WTC11 (cell line): ENCODE results near the gene SLC24A4. TPM values are rescaled to one million over a fixed set of nuclear protein-coding genes. Genes with fewer than 3 reads are reported as not detected.

Experiments
- ATAC-seq: fragments of 200-7000 bp; cut with Tn5 transposase; 2 replicates; pipeline ENCODE4 v1.10.0; 2021; ENCODE audit warnings: mild to moderate bottlenecking, moderate library complexity
- CTCF ChIA-PET: fragments of 300-600 bp; sonication (Branson Sonifier 250); formaldehyde crosslinking; loops from one replicate; lab custom pipeline; 2021; ENCODE audit warnings: antibody characterized with exemption; lab: Charles Lee
- POLR2A ChIA-PET: fragments of 350-600 bp; sonication (Branson Sonifier 250); formaldehyde crosslinking; loops from one replicate; lab custom pipeline; 2021; ENCODE audit warnings: antibody characterized with exemption; lab: Charles Lee
- DNase-seq: peaks from one replicate; pipeline ENCODE4 v3.0.0; 2021; ENCODE audit warnings: low spot score
- H3K27ac Mint-ChIP-seq: 2 replicates; pipeline ENCODE4 v1.8.0; 2021; ENCODE audit warnings: mixed read lengths
- H3K27me3 Mint-ChIP-seq: 2 replicates; pipeline ENCODE4 v1.8.0; 2021; ENCODE audit warnings: low read depth, mild to moderate bottlenecking, moderate library complexity, mixed read lengths
- H3K36me3 Mint-ChIP-seq: 2 replicates; pipeline ENCODE4 v1.8.0; 2021; ENCODE audit warnings: mixed read lengths
- H3K4me1 Mint-ChIP-seq: 2 replicates; pipeline ENCODE4 v1.8.0; 2022; ENCODE audit warnings: mixed read lengths
- H3K4me3 Mint-ChIP-seq: 2 replicates; pipeline ENCODE4 v1.8.0; 2021; ENCODE audit warnings: mild to moderate bottlenecking, moderate library complexity, mixed read lengths
- H3K9me3 Mint-ChIP-seq: 2 replicates; pipeline ENCODE4 v1.8.0; 2021; ENCODE audit warnings: mixed read lengths
- CBFB ChIP-seq: sonication (generic); formaldehyde crosslinking; IDR thresholded peaks from 2 replicates; pipeline ENCODE4 v1.8.1; 2022; ENCODE audit warnings: mild to moderate bottlenecking, low read depth, missing genetic modification reagents
- E2F1 ChIP-seq: sonication (generic); formaldehyde crosslinking; IDR thresholded peaks from 2 replicates; pipeline ENCODE4 v1.8.0; 2022; ENCODE audit warnings: mild to moderate bottlenecking, missing genetic modification reagents
- E2F4 ChIP-seq: sonication (generic); formaldehyde crosslinking; IDR thresholded peaks from 2 replicates; pipeline ENCODE4 v1.8.1; 2022; ENCODE audit warnings: low read depth, mild to moderate bottlenecking, moderate library complexity, missing genetic modification reagents, borderline replicate concordance
- ELF4 ChIP-seq: sonication (generic); formaldehyde crosslinking; IDR thresholded peaks from 2 replicates; pipeline ENCODE4 v1.8.1; 2022; ENCODE audit warnings: low read depth, mild to moderate bottlenecking, moderate library complexity, missing genetic modification reagents
- IRF2 ChIP-seq: sonication (generic); formaldehyde crosslinking; IDR thresholded peaks from 2 replicates; pipeline ENCODE4 v1.8.0; 2022; ENCODE audit warnings: low read depth, missing genetic modification reagents, borderline replicate concordance
- JAZF1 ChIP-seq: fragments of 250-450 bp; sonication (Bioruptor Pico); IDR thresholded peaks from 2 replicates; pipeline ENCODE4 v1.9.0; 2021; ENCODE audit warnings: moderate library complexity, mild to moderate bottlenecking, inconsistent platforms
- MYBL2 ChIP-seq: sonication (generic); formaldehyde crosslinking; IDR thresholded peaks from 2 replicates; pipeline ENCODE4 v1.8.1; 2023; ENCODE audit warnings: mild to moderate bottlenecking, moderate library complexity, missing genetic modification reagents
- NFE2L1 ChIP-seq: sonication (generic); formaldehyde crosslinking; IDR thresholded peaks from 2 replicates; pipeline ENCODE4 v1.8.1; 2023; ENCODE audit warnings: missing genetic modification reagents
- NFYB ChIP-seq: sonication (generic); formaldehyde crosslinking; conservative IDR thresholded peaks from 2 replicates; pipeline ENCODE4 v1.8.0; 2022; ENCODE audit warnings: low read depth, missing genetic modification reagents
- NR1H2 ChIP-seq: sonication (generic); formaldehyde crosslinking; IDR thresholded peaks from 2 replicates; pipeline ENCODE4 v1.9.0; 2021; ENCODE audit warnings: mild to moderate bottlenecking, moderate library complexity, missing genetic modification reagents
- NR3C1 ChIP-seq: sonication (generic); formaldehyde crosslinking; conservative IDR thresholded peaks from 2 replicates; pipeline ENCODE4 v1.8.1; 2023; ENCODE audit warnings: low read depth, mild to moderate bottlenecking, missing genetic modification reagents
- PRRX2 ChIP-seq: fragments of 250-450 bp; sonication (Bioruptor Pico); IDR thresholded peaks from 2 replicates; pipeline ENCODE4 v1.8.0; 2021; ENCODE audit warnings: mild to moderate bottlenecking
- SMAD4 ChIP-seq: sonication (generic); formaldehyde crosslinking; IDR thresholded peaks from 2 replicates; pipeline ENCODE4 v1.8.0; 2022; ENCODE audit warnings: mild to moderate bottlenecking, missing genetic modification reagents
- SOX15 ChIP-seq: fragments of 250-450 bp; sonication (Bioruptor Pico); IDR thresholded peaks from 2 replicates; pipeline ENCODE4 v1.9.0; 2021; ENCODE audit warnings: mild to moderate bottlenecking
- TEAD4 ChIP-seq: sonication (generic); formaldehyde crosslinking; IDR thresholded peaks from 2 replicates; pipeline ENCODE4 v1.8.0; 2022; ENCODE audit warnings: mild to moderate bottlenecking, missing genetic modification reagents
- TP53 ChIP-seq: sonication (generic); formaldehyde crosslinking; IDR thresholded peaks from 2 replicates; pipeline ENCODE4 v1.8.1; 2023; ENCODE audit warnings: mild to moderate bottlenecking, missing genetic modification reagents
- ZNF121 ChIP-seq: sonication (generic); formaldehyde crosslinking; IDR thresholded peaks from 2 replicates; pipeline ENCODE4 v1.8.0; 2023; ENCODE audit warnings: missing genetic modification reagents
- ZNF138 ChIP-seq: sonication (generic); formaldehyde crosslinking; conservative IDR thresholded peaks from 2 replicates; pipeline ENCODE4 v1.8.1; 2022; ENCODE audit warnings: mild to moderate bottlenecking, moderate library complexity, missing genetic modification reagents
- ZNF396 ChIP-seq: fragments of 250-450 bp; sonication (Bioruptor Pico); IDR thresholded peaks from 2 replicates; pipeline ENCODE4 v1.8.0; 2021; ENCODE audit warnings: mild to moderate bottlenecking, moderate library complexity, borderline replicate concordance
- ZNF416 ChIP-seq: fragments of 250-450 bp; sonication (Bioruptor Pico); IDR thresholded peaks from 2 replicates; pipeline ENCODE4 v1.9.0; 2021; ENCODE audit warnings: mild to moderate bottlenecking, inconsistent platforms
- ZNF425 ChIP-seq: fragments of 250-450 bp; sonication (Bioruptor Pico); conservative IDR thresholded peaks from 2 replicates; pipeline ENCODE4 v1.9.0; 2021; ENCODE audit warnings: mild to moderate bottlenecking
- total RNA-seq: library from RNA; stranded (reverse); gene quantifications from 3 replicates; pipeline ENCODE4 v1.2.3, GENCODE V29; 2021
- TF ChIP-seq, protein P1 (sequence below): sonication (generic); formaldehyde crosslinking; IDR thresholded peaks from 2 replicates; pipeline ENCODE4 v1.8.1; 2023; ENCODE audit warnings: mild to moderate bottlenecking, moderate library complexity, missing genetic modification reagents
- TF ChIP-seq, protein P2 (sequence below): sonication (generic); formaldehyde crosslinking; IDR thresholded peaks from 2 replicates; pipeline ENCODE4 v1.8.0; 2022; ENCODE audit warnings: mild to moderate bottlenecking, missing genetic modification reagents
- TF ChIP-seq, protein P3 (sequence below): sonication (generic); formaldehyde crosslinking; IDR thresholded peaks from 2 replicates; pipeline ENCODE4 v1.8.1; 2023; ENCODE audit warnings: mild to moderate bottlenecking, missing genetic modification reagents

SLC24A4 gene
- total RNA-seq, 1 experiment from 2014 or later: 0.90 TPM

DNA sequence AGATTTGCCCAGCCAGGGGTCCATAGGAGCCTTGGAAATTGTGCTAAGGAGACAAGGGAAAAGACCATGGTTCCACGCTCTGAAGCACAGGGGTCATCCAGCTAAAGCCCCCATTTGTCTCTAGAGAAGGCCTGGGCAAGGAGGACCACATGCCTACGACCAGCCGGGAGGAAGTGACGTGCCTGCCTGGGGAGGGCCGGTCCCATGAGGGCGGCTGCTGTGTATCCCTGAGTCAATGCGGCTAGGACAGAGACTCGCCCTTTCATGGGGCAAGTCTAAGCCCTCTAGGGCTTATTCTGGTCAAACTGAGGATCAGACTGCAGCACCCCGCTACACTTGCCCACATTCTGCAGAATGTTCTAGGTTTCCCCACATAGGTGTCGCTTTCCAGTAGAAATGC, 170.1 kb downstream of the SLC24A4 start:
- Mint-ChIP-seq H3K4me3 (no peak overlapping the region), H3K27ac (no peak overlapping the region), H3K36me3 (no peaks in the 10 kb centered on the region), H3K4me1 (peaks cover 13% of the 10 kb centered on the region), H3K27me3 (no peaks in the 10 kb centered on the region), H3K9me3 (no peaks in the 10 kb centered on the region)
- DNase-seq (no peak), ATAC-seq (no peak)
- ChIA-PET CTCF (no interaction called here), POLR2A (no interaction called here)
- TF ChIP-seq JAZF1: no peak
- TF ChIP-seq ZNF138 (CRISPR knock-in tag): no peak

DNA sequence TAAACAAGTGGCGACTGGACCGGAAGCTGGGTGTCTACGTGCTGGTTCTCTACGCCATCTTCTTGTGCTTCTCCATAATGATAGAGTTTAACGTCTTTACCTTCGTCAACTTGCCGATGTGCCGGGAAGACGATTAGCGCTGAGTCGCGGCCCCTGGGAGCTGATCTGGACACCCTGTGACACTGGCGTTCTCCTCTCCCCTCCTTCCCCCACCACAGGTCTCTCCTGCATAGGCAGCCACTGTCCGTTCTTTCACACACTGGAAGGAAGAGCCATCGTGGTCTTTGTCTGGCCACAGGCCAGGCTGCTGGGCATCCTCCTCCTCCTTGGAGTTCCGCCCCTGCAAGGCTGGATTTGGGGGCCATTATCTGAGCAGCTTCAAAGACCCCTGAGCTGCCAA, 170.5 kb downstream of the SLC24A4 start:
- TF ChIP-seq TEAD4 (no peak), NFE2L1 (CRISPR knock-in tag) (no peak), NR1H2 (no peak), MYBL2 (no peak)
- Mint-ChIP-seq H3K4me1 (peaks cover 12% of the 10 kb centered on the region), H3K9me3 (no peaks in the 10 kb centered on the region), H3K27ac (no peak overlapping the region), H3K4me3 (no peak overlapping the region), H3K27me3 (no peaks in the 10 kb centered on the region), H3K36me3 (no peaks in the 10 kb centered on the region)
- ChIA-PET POLR2A (no interaction called here), CTCF (no interaction called here)
- no peak for DNase-seq
- ATAC-seq: no peak

GRCh38 chr14:92494512-92494911, 171.5 kb downstream of the SLC24A4 start:
- ATAC-seq: no peak
- H3K27me3 Mint-ChIP-seq: no peaks in the 10 kb centered on the region
- CTCF ChIA-PET: no interaction called here
- peaks cover 12% of the 10 kb centered on the region for H3K4me1 Mint-ChIP-seq
- no peak overlapping the region for H3K4me3 Mint-ChIP-seq
- no peaks in the 10 kb centered on the region for H3K36me3 Mint-ChIP-seq
- POLR2A ChIA-PET: no interaction called here
- H3K9me3 Mint-ChIP-seq: no peaks in the 10 kb centered on the region
- TF ChIP-seq NFYB (CRISPR knock-in tag): no peak
- no peak for TF ChIP-seq PRRX2 (CRISPR knock-in tag)
- no peak for TF ChIP-seq ZNF416 (CRISPR knock-in tag)
- TF ChIP-seq ELF4 (CRISPR knock-in tag): no peak
- no peak for TF ChIP-seq SMAD4 (CRISPR knock-in tag)
- no peak for TF ChIP-seq TP53 (CRISPR knock-in tag)
- TF ChIP-seq MYBL2: no peak
- no peak for TF ChIP-seq IRF2 (CRISPR knock-in tag)
- TF ChIP-seq ZNF396 (CRISPR knock-in tag): no peak
- no peak for TF ChIP-seq CBFB (CRISPR knock-in tag)
- TF ChIP-seq, protein P1, sequence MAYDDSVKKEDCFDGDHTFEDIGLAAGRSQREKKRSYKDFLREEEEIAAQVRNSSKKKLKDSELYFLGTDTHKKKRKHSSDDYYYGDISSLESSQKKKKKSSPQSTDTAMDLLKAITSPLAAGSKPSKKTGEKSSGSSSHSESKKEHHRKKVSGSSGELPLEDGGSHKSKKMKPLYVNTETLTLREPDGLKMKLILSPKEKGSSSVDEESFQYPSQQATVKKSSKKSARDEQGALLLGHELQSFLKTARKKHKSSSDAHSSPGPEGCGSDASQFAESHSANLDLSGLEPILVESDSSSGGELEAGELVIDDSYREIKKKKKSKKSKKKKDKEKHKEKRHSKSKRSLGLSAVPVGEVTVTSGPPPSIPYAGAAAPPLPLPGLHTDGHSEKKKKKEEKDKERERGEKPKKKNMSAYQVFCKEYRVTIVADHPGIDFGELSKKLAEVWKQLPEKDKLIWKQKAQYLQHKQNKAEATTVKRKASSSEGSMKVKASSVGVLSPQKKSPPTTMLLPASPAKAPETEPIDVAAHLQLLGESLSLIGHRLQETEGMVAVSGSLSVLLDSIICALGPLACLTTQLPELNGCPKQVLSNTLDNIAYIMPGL: no peak
- TF ChIP-seq, protein P2, sequence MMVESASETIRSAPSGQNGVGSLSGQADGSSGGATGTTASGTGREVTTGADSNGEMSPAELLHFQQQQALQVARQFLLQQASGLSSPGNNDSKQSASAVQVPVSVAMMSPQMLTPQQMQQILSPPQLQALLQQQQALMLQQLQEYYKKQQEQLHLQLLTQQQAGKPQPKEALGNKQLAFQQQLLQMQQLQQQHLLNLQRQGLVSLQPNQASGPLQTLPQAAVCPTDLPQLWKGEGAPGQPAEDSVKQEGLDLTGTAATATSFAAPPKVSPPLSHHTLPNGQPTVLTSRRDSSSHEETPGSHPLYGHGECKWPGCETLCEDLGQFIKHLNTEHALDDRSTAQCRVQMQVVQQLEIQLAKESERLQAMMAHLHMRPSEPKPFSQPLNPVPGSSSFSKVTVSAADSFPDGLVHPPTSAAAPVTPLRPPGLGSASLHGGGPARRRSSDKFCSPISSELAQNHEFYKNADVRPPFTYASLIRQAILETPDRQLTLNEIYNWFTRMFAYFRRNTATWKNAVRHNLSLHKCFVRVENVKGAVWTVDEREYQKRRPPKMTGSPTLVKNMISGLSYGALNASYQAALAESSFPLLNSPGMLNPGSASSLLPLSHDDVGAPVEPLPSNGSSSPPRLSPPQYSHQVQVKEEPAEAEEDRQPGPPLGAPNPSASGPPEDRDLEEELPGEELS (CRISPR knock-in tag): no peak
- no peak for TF ChIP-seq NR3C1 (CRISPR knock-in tag)
- TF ChIP-seq, protein P3, sequence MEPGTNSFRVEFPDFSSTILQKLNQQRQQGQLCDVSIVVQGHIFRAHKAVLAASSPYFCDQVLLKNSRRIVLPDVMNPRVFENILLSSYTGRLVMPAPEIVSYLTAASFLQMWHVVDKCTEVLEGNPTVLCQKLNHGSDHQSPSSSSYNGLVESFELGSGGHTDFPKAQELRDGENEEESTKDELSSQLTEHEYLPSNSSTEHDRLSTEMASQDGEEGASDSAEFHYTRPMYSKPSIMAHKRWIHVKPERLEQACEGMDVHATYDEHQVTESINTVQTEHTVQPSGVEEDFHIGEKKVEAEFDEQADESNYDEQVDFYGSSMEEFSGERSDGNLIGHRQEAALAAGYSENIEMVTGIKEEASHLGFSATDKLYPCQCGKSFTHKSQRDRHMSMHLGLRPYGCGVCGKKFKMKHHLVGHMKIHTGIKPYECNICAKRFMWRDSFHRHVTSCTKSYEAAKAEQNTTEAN (CRISPR knock-in tag): no peak
- no peak for TF ChIP-seq E2F1 (CRISPR knock-in tag)
- no peak for TF ChIP-seq SOX15 (CRISPR knock-in tag)
- TF ChIP-seq ZNF121 (CRISPR knock-in tag): no peak
- TF ChIP-seq ZNF425 (CRISPR knock-in tag): no peak
- TF ChIP-seq E2F4 (CRISPR knock-in tag): no peak
- TF ChIP-seq, all 79 proteins: peak for 0
- H3K27ac Mint-ChIP-seq: no peak overlapping the region
- DNase-seq: no peak
